BLaER1 treated with 17β-estradiol and CSF1 and Interleukin-3, amounts not matched to agents 10 nM and 100 nM (cell line): ENCODE results near the gene MZF1.

ENCODE experiments used
- H3K27ac ChIP-seq, 11 experiments: shearing (Covaris generic); formaldehyde crosslinking; 2 replicates each; pipeline ENCODE4 v1.8.1; 2022
- H3K27me3 ChIP-seq, 11 experiments: shearing (Covaris generic); formaldehyde crosslinking; 2 replicates each; pipeline ENCODE4 v1.8.1; 2022
- H3K36me3 ChIP-seq, 11 experiments: shearing (Covaris generic); formaldehyde crosslinking; 2 replicates each; pipeline ENCODE4 v1.8.1; 2022
- H3K4me1 ChIP-seq, 10 experiments: shearing (Covaris generic); formaldehyde crosslinking; 2 replicates each; pipeline ENCODE4 v1.8.1; 2022
- H3K4me2 ChIP-seq, 11 experiments: shearing (Covaris generic); formaldehyde crosslinking; 2 replicates each; pipeline ENCODE4 v1.8.1; 2022
- H3K4me3 ChIP-seq, 10 experiments: shearing (Covaris generic); formaldehyde crosslinking; 2 replicates each; pipeline ENCODE4 v1.8.1; 2022
- H3K9ac ChIP-seq, 11 experiments: shearing (Covaris generic); formaldehyde crosslinking; 2 replicates each; pipeline ENCODE4 v1.8.1; 2022
- H3K9me3 ChIP-seq, 11 experiments: shearing (Covaris generic); formaldehyde crosslinking; replicated peaks in 1 of 11; 2 replicates each; pipeline ENCODE4 v1.8.1; 2022
- H4K20me1 ChIP-seq, 11 experiments: shearing (Covaris generic); formaldehyde crosslinking; 2 replicates each; pipeline ENCODE4 v1.8.1; 2022
- Cebpa-rat ChIP-seq, 11 experiments: shearing (Covaris generic); IDR thresholded peaks; 2 replicates each; pipeline ENCODE4 v1.8.1; 2022

The MZF1 gene

DNA sequence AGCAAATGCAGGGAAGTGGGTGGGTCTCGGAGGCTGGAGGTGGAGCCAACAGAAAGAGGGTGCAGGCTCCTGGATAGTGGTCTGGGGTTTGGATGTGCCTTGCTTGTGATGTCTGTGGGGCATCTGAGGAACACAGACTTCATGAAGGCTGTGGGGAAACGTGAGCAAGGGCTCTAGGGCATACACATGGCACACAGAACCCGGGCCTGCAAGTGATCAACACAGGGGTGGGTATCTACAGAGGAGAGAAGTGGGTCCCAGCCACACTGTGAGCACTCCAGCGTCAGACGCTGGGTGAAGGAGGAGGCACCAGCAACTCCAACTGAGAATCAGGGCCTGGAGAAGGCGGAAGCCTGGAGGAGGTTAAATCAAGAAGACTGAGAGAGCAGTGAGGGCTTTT is 9.3 kb downstream of the MZF1 start:
- Histone ChIP-seq H4K20me1 (peaks cover 0 to 19% (median 0%) of the 10 kb centered on the region in 11 experiments; a peak in 2 of 22 replicates), H3K4me2 (peak overlapping the region; percentile 89 to 100 (median 98)), H3K36me3 (peaks cover 5 to 21% (median 15%) of the 10 kb centered on the region in 11 experiments; a peak in 16 of 22 replicates), H3K9ac (peak overlapping the region in 6 of 11 experiments; percentile 21 to 75 (median 65); a peak in 7 of 22 replicates), H3K4me1 (peaks cover 53 to 76% (median 67%) of the 10 kb centered on the region in 10 experiments), H3K9me3 (no peaks in the 10 kb centered on the region), H3K27ac (peak overlapping the region in 5 of 11 experiments; percentile 3 to 99 (median 61); a peak in 7 of 22 replicates), H3K4me3 (peak overlapping the region in 4 of 10 experiments; percentile 44 to 59 (median 54); a peak in 6 of 20 replicates), H3K27me3 (peaks cover 0 to 24% (median 0%) of the 10 kb centered on the region in 11 experiments; a peak in 8 of 22 replicates)
- TF ChIP-seq Cebpa-rat (IDR thresholded peaks at IDR 0.05), result no peak

DNA sequence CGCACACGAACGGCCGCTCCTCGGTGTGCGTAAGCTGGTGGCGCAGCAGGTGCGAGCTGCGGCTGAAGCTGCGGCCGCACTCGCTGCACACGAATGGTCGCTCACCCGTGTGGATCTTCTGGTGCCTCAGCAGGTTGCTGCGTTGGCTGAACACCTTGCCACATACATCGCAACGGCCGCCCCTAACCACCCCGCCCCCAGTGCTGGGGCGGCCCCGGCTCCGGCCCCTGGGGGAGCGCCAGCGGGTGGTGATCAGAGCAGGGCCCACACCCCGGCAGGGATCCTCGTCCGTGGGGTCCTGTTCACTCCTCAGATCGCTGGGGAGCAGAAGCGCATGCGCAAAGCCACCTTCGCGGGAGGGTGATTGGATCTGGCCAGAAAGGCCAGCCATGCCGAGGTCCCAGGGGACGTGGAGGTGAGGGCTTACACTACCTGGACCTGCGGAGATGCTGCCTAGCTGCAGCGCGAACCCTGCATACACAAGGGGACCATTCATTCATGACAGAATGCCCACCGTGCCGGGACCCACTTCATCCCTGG is 10.0 kb downstream of the MZF1 start:
- H3K4me2 ChIP-seq, result peak overlapping the region; percentile 89 to 100 (median 98)
- peaks cover 5 to 17% (median 12%) of the 10 kb centered on the region in 11 experiments; a peak in 15 of 22 replicates for H3K36me3 ChIP-seq
- peaks cover 0 to 24% (median 0%) of the 10 kb centered on the region in 11 experiments; a peak in 8 of 22 replicates for H3K27me3 ChIP-seq
- peaks cover 52 to 69% (median 59%) of the 10 kb centered on the region in 10 experiments for H3K4me1 ChIP-seq
- peak overlapping the region; percentile 44 to 65 (median 53) for H3K4me3 ChIP-seq
- H3K27ac ChIP-seq, result peak overlapping the region in 8 of 11 experiments; percentile 25 to 99 (median 60); a peak in 14 of 22 replicates
- H3K9ac ChIP-seq, result peak overlapping the region; percentile 30 to 75 (median 63)
- TF ChIP-seq Cebpa-rat (IDR thresholded peaks at IDR 0.05), result no peak
- no peaks in the 10 kb centered on the region for H3K9me3 ChIP-seq
- peaks cover 0 to 19% (median 0%) of the 10 kb centered on the region in 11 experiments; a peak in 4 of 22 replicates for H4K20me1 ChIP-seq

DNA sequence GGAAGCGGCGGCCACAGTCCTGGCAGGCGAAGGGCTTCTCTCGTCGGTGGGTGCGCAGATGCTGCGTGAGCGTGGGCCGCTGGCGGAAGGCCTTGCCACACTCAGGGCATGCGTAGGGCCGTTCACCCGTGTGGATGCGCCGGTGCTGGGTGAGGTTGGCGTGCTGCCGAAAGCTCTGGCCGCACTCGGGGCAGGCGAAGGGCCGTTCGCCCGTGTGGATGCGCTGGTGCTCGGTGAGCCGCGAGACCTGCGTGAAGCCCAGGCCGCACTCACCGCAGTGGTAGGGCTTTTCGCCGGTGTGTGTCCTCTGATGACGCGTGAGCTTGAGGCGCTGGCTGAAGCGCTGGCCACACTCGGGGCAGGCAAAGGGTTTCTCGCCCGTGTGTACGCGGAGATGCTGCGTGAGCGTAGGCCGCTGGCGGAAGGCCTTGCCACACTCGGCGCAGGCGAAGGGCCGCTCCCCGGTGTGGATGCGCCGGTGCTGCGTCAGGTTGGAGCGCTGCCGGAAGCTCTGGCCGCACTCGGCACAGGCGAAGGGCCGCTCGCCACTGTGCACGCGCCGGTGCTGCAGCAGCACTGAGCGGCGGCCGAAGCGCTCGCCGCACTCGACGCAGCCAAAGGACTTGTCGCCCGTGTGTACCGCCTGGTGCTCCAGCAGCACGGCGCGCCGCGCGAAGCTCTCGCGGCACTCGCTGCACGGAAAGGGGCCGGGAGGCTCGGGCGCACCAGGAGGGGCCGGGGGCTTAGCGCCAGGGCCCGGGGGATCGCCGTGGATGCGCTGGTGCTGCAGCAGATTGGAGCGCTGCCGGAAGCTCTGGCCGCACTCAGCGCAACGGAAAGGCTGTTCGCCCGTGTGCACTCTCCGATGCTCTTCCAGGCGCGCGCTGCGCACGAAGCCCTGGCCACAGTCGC is 10.8 kb downstream of the MZF1 start:
- Histone ChIP-seq H3K9me3 (no peaks in the 10 kb centered on the region), H3K4me3 (peak overlapping the region; percentile 44 to 65 (median 53)), H4K20me1 (peaks cover 0 to 19% (median 3%) of the 10 kb centered on the region in 11 experiments; a peak in 10 of 22 replicates), H3K4me2 (peak overlapping the region; percentile 89 to 100 (median 98)), H3K27me3 (peaks cover 0 to 24% (median 0%) of the 10 kb centered on the region in 11 experiments; a peak in 8 of 22 replicates), H3K36me3 (peaks cover 5 to 15% (median 10%) of the 10 kb centered on the region in 11 experiments; a peak in 14 of 22 replicates), H3K27ac (peak overlapping the region in 8 of 11 experiments; percentile 25 to 99 (median 60); a peak in 15 of 22 replicates), H3K4me1 (peaks cover 52 to 65% (median 56%) of the 10 kb centered on the region in 10 experiments), H3K9ac (peak overlapping the region; percentile 30 to 75 (median 63))
- TF ChIP-seq Cebpa-rat (IDR thresholded peaks at IDR 0.05), result no peak

DNA sequence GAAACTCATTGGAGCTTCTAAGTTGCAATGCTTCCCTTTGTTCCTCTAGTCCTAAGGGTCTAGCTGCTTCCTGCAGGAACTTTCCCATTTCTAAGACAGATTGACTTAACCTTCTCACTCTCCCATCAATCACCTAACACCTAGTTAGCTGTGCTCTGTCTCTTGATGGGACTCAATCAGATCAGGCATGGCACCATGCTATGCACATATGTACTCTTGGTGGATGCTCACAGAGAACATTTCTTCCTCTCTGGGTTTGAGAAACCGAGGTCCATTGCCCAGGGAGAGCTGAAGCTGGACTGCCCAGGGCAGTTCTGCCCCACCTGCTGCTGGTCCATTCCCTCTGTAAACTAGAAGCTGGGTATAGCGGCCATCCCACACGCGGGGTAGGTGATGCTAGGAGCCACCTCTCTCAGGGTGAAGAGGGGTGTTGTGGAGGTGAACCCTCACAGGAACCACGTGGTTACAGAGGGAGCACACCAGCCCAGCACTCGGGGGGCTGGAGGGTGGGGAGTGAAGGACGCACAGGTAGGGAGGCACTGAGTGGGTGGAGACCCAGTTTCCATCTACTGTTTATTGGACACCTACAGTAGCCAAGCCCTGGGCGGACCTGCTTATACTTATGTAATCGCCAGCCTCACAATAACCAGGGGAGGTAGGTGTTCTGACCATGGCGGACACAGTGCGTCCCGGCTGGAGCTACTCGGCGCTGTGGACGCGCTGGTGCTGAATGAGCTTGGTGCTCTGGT is 11.6 kb downstream of the MZF1 start:
- peak overlapping the region in 4 of 10 experiments; percentile 44 to 58 (median 54); a peak in 2 of 20 replicates for H3K4me3 ChIP-seq
- H3K36me3 ChIP-seq, result peaks cover 7 to 14% (median 10%) of the 10 kb centered on the region in 11 experiments
- H3K4me1 ChIP-seq, result peaks cover 59 to 71% (median 64%) of the 10 kb centered on the region in 10 experiments
- peak overlapping the region; percentile 89 to 100 (median 98) for H3K4me2 ChIP-seq
- H3K27ac ChIP-seq, result peak overlapping the region in 5 of 11 experiments; percentile 38 to 99 (median 99); a peak in 9 of 22 replicates
- no peaks in the 10 kb centered on the region for H3K9me3 ChIP-seq
- peak overlapping the region in 6 of 11 experiments; percentile 35 to 75 (median 66); a peak in 9 of 22 replicates for H3K9ac ChIP-seq
- peaks cover 0 to 24% (median 0%) of the 10 kb centered on the region in 11 experiments; a peak in 8 of 22 replicates for H3K27me3 ChIP-seq
- peaks cover 0 to 20% (median 12%) of the 10 kb centered on the region in 11 experiments; a peak in 12 of 22 replicates for H4K20me1 ChIP-seq
- TF ChIP-seq Cebpa-rat (IDR thresholded peaks at IDR 0.05), result no peak

DNA sequence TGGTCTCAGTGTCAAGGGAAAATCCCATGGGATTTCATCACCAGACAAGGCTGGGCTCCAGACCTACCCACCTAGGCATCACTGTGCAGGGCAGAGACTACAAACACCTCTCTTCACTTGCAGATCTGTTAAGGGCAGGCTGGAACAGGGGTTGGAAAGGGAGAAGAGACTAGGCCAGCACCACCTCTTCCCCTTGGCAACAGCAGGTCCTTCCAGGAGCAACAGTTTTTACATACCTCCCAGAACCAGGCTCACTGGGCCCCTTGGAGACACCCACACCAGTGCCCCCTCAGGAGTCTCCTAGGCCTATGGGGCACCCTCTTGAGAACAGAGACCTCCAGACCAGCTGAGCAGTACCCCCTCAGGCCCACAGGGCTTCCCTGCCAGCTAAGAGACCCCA is 12.2 kb downstream of the MZF1 start:
- Histone ChIP-seq H3K4me1 (peaks cover 66 to 73% (median 70%) of the 10 kb centered on the region in 10 experiments), H3K4me3 (no peak overlapping the region), H3K36me3 (peaks cover 12 to 15% (median 13%) of the 10 kb centered on the region in 11 experiments), H3K27ac (peak overlapping the region in 6 of 11 experiments; percentile 97 to 99 (median 98); a peak in 9 of 22 replicates), H3K27me3 (peaks cover 0 to 24% (median 0%) of the 10 kb centered on the region in 11 experiments; a peak in 8 of 22 replicates), H3K9me3 (no peaks in the 10 kb centered on the region), H3K4me2 (peak overlapping the region; percentile 89 to 100 (median 98); a peak in 21 of 22 replicates), H4K20me1 (peaks cover 0 to 26% (median 14%) of the 10 kb centered on the region in 11 experiments; a peak in 12 of 22 replicates), H3K9ac (peak overlapping the region in 1 of 11 experiments; percentile 41; a peak in 1 of 22 replicates)
- no peak for TF ChIP-seq Cebpa-rat (IDR thresholded peaks at IDR 0.05)

DNA sequence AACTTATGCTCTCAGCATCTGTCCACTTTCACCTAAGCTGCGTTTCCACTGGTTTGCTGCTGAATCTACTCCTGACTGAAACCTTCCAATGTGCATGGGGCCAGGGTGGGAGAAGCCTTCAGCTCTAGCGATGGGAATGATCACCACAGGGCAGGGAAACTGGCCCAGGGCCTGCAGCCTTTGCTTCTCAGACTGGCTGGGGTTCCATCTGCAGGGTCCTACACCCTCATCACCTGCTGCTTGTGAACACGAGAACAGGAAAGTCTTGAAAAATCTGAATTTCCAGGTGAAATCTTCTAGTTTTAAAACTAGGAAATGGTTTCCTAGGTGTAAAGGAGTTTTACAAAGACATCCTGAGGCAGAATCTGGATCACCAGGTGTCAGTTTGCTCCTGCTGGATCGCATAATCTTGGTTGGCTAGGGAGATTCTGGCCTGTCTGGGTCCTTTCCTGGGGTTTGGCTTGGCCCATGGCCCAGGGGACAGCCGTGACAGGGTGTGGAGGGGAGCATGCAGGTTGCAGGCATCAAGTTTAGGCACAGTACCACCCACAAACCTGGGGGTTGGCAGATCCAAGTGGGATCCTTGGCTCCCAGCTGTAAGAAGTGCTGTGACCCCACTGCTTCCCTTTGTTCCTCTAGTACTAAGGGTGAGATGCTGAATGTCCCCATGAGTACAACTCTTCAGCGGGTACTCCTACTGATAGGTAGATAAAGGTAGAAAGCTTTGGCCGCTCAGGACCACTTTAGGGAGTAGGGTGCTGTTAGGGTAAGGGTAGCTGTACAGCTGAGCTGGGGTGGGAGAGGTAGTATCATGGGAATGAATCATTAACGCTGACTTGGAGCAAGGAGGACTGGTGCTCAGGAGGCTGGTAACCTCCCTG is 12.9 kb downstream of the MZF1 start:
- H3K27ac ChIP-seq, result peak overlapping the region; percentile 20 to 99 (median 98); a peak in 21 of 22 replicates
- H3K9ac ChIP-seq, result peak overlapping the region; percentile 89 to 98 (median 96); a peak in 20 of 22 replicates
- no peaks in the 10 kb centered on the region for H3K9me3 ChIP-seq
- H4K20me1 ChIP-seq, result peaks cover 0 to 26% (median 14%) of the 10 kb centered on the region in 11 experiments; a peak in 12 of 22 replicates
- H3K36me3 ChIP-seq, result peaks cover 17 to 22% (median 20%) of the 10 kb centered on the region in 11 experiments
- peaks cover 72 to 80% (median 77%) of the 10 kb centered on the region in 10 experiments for H3K4me1 ChIP-seq
- peaks cover 0 to 24% (median 0%) of the 10 kb centered on the region in 11 experiments; a peak in 8 of 22 replicates for H3K27me3 ChIP-seq
- TF ChIP-seq Cebpa-rat (IDR thresholded peaks at IDR 0.05), result no peak
- peak overlapping the region; percentile 76 to 98 (median 94); a peak in 19 of 20 replicates for H3K4me3 ChIP-seq
- peak overlapping the region; percentile 89 to 100 (median 98) for H3K4me2 ChIP-seq
